GM12878 (cell line): Measurements from ENCODE around the gene TSHZ1. TPM values are rescaled to one million over a fixed set of nuclear protein-coding genes. Genes with fewer than 3 reads are reported as not detected.

Experiments
- BCL3 ChIP-seq: IDR thresholded peaks from 2 replicates; pipeline ENCODE4 v1.6.1; 2011; ENCODE audit warnings: borderline replicate concordance, low read depth, mild to moderate bottlenecking, moderate library complexity, low read length; ENCODE audit not compliant: insufficient read depth, poor library complexity, severe bottlenecking
- CHD2 ChIP-seq: IDR thresholded peaks from 2 replicates; pipeline ENCODE4 v1.6.1; 2011; ENCODE audit warnings: low read depth, low read length, improper control_type of control experiment, borderline replicate concordance
- CREM ChIP-seq: IDR thresholded peaks from 2 replicates; pipeline ENCODE4 v1.6.1; 2014; ENCODE audit warnings: antibody characterized with exemption, low read depth
- KDM1A ChIP-seq: fragments of 200-600 bp; sonication (generic); IDR thresholded peaks from 2 replicates; pipeline ENCODE4 v1.6.1; 2016; ENCODE audit warnings: borderline replicate concordance
- MTA3 ChIP-seq: IDR thresholded peaks from 2 replicates; pipeline ENCODE4 v1.6.1; 2012; ENCODE audit warnings: low read length, inconsistent platforms, borderline replicate concordance
- NFXL1 ChIP-seq: fragments of 450-650 bp; IDR thresholded peaks from 2 replicates; pipeline ENCODE4 v1.6.1; 2017; ENCODE audit warnings: antibody characterized with exemption, mild to moderate bottlenecking, borderline replicate concordance
- RELB ChIP-seq: fragments of 450-650 bp; IDR thresholded peaks from 2 replicates; pipeline ENCODE4 v1.6.1; 2017; ENCODE audit warnings: low read depth, mild to moderate bottlenecking, moderate library complexity
- SMAD1 ChIP-seq: fragments of 450-650 bp; IDR thresholded peaks from 2 replicates; pipeline ENCODE4 v1.6.1; 2018; ENCODE audit warnings: mild to moderate bottlenecking, low read depth; ENCODE audit not compliant: partially characterized antibody
- SRF ChIP-seq, 2 experiments: IDR thresholded peaks; 2 replicates each; pipeline ENCODE4 v1.6.1; 2011; ENCODE audit warnings: low read depth in 2 of 2, low read length in 2 of 2, mild to moderate bottlenecking in 1 of 2, moderate library complexity in 1 of 2
- SUZ12 ChIP-seq: fragments of 200-600 bp; sonication (generic); IDR thresholded peaks from one replicate; pipeline ENCODE4 v1.6.1; 2018; ENCODE audit warnings: antibody characterized with exemption, mild to moderate bottlenecking; ENCODE audit not compliant: unreplicated experiment
- TBL1XR1 ChIP-seq: IDR thresholded peaks from 2 replicates; pipeline ENCODE4 v1.6.1; 2012; ENCODE audit warnings: low read depth, low read length, improper control_type of control experiment
- USF2 ChIP-seq: IDR thresholded peaks from 2 replicates; pipeline ENCODE4 v1.6.1; 2011; ENCODE audit warnings: low read depth, low read length, improper control_type of control experiment, borderline replicate concordance
- YBX1 ChIP-seq: fragments of 450-650 bp; IDR thresholded peaks from 2 replicates; pipeline ENCODE4 v1.6.1; 2016; ENCODE audit warnings: antibody characterized with exemption
- ZBTB11 ChIP-seq: fragments of 450-650 bp; formaldehyde crosslinking; IDR thresholded peaks from 2 replicates; pipeline ENCODE4 v1.5.0; 2022; ENCODE audit warnings: mild to moderate bottlenecking, missing genetic modification characterization
- ZNF274 ChIP-seq: IDR thresholded peaks from one replicate; pipeline ENCODE4 v1.8.0; 2011; ENCODE audit not compliant: insufficient read length, insufficient read depth
- ZSCAN29 ChIP-seq: fragments of 450-650 bp; IDR thresholded peaks from 2 replicates; pipeline ENCODE4 v1.6.1; 2017; ENCODE audit warnings: mild to moderate bottlenecking, moderate library complexity
- polyA plus RNA-seq, 11 experiments: library from polyadenylated mRNA; depleted of rRNA in 4 of 11; unstranded in 6 of 11; stranded (reverse) in 5 of 11; fragments of >200 nt; fragmentation: Nextera tagmentation in 4 of 11; fragmentation: Illumina TruSeq in 1 of 11; extraction: Ambion mirVana in 4 of 11; extraction: Trizol in 1 of 11; gene quantifications; 1 replicate in 1 of 11; 2 replicates in 10 of 11; pipeline versions ENCODE4 v1.2.1 to v1.2.3, GENCODE V29; 2011 to 2016; ENCODE audit warnings: inconsistent platforms in 2 of 11, missing spikeins in 2 of 11, low read depth in 1 of 11
- total RNA-seq, 4 experiments: library from RNA; depleted of rRNA in 3 of 4; stranded (reverse); fragments of >200 nt in 3 of 4; fragmentation: Illumina TruSeq in 1 of 4; extraction: Trizol in 1 of 4; gene quantifications; 2 replicates each; pipeline versions ENCODE4 v1.2.1 to v1.2.3, GENCODE V29; 2013 to 2021

The TSHZ1 gene
- total and polyA plus RNA-seq, 10 of the 15 experiments (the other 5 are each of a cell fraction or from before 2014, with no cell fraction given) = 2.2 to 15.2 (median 5.1) TPM

GRCh38 chr18:75173125-75173432 lies 37.5 kb upstream of the TSHZ1 start (continued):
- TF ChIP-seq CREM (0 out of 2 replicates have a peak, but pooled peaks have one; percentile 30), CHD2 (0 out of 2 replicates have a peak, but pooled peaks have one; percentile 63), TBL1XR1 (peak; percentile 14; the same call in 1 of the 2 replicates), SUZ12 (no peak), RELB (peak; percentile 58; the same call in 1 of the 2 replicates), BCL3 (no peak), SRF (IDR thresholded peaks at IDR 0.05; ENCODE audit: low read depth in 2 of 2, low read length in 2 of 2) (no peak), KDM1A (no peak), SMAD1 (no peak), ZNF274 (no peak), ZBTB11 (CRISPR knock-in tag) (no peak), ZSCAN29 (no peak), MTA3 (no peak), USF2 (no peak), YBX1 (no peak), NFXL1 (no peak)
